NCI-H1930 (cell line): ENCODE results near the gene PHF12.
"Not testable (repeated sequence)": the region's sequence is repeated elsewhere in the genome, so short reads cannot be mapped to it uniquely, and the experiment has no call there.

Experiments
- DNase-seq, 2 experiments: peaks; one replicate each; lab custom pipeline; 2025; lab: John Stamatoyannopoulos, UW

The PHF12 gene

DNA sequence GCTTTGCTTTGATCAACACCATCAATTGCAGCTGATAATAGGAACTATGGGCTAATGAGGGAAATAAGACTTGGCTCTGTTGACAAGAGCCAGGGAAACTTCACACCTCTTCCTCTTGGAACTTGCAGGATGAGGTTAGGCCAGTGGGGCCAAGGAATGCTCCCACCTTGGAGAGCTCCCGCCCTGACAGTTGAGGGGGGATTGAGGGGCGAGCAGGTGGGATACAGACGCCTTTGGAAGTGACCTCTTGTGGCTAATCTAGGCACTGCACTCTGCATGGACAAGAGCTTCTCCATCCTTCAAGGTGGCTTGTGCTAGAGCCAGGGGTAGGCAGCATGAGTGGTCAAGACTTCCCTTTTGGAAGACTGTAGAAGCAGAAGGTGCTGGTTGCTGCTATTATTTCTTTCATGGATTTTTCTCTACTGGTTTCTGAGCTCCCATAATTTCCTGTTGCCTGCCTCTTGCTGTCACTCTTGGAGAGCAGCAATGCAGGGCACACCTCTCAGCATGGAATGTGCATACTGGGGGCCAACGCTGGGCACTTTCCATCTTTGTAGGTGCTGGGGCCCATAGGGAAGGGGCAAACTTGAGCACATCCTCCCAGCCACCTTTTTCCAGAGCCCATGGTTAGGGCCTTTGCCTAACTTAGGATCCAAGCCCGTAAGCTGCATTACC lies 2.3 kb upstream of the PHF12 start:
- peak in 1 of 2 experiments; percentile 48 for DNase-seq

DNA sequence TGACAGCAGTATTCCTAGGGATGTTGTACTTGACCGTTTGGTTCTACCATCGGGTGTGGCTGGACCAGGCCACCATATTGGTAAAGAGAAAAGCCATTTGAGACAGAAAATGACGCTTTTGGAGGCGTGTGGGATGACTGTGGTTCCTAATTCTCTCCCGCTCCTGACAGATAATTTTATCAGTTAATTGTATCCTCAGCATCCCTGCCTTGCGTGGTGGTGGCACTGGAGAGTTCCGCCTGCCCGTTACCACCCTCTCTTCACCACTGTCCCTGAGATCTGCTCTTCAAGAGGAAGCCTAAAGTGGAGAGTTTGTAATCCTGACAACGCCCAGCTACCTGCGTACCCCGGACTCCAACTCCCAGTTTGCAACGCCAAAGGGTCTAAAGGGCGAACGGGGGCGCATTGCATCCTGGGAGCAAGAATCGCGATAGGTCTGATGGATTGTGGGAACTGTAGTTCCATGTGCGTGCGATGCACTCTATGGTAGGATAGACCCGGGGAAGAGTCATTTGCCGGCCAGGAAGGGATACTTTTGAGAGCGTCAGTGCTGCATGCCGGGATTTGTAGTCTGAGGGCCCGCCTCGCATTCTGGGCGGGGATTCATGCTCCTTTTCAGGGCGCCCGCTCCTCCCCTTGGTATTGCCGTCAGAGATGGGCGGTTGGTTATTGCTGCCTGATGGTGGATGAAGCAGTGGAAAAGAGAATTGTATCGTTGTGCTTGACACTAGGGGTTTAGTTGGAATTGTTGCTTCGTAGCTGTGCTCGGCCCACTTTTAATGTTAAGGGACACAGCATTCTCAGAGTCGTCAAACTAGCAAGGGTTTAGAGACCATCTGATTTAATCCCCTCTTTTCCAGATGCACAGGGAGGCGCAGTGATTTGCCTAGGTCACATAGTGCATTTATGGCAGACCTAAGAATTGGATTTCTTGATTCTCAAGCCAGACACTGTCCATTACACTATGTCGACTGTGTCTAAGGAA lies 965 bp upstream of the PHF12 start:
- peak; percentile 99 for DNase-seq

GRCh38 chr17:28950752-28951427 lies 428 bp downstream of the PHF12 start:
- DNase-seq = no peak

- no peak for DNase-seq
Observed at GRCh38 chr17:28950017-28950751, 1.1 kb downstream of the PHF12 start.

- DNase-seq = no peak
Observed at GRCh38 chr17:28949185-28950016, 1.9 kb downstream of the PHF12 start.

GRCh38 chr17:28948873-28949184 lies 2.5 kb downstream of the PHF12 start:
- DNase-seq = no peak

DNA sequence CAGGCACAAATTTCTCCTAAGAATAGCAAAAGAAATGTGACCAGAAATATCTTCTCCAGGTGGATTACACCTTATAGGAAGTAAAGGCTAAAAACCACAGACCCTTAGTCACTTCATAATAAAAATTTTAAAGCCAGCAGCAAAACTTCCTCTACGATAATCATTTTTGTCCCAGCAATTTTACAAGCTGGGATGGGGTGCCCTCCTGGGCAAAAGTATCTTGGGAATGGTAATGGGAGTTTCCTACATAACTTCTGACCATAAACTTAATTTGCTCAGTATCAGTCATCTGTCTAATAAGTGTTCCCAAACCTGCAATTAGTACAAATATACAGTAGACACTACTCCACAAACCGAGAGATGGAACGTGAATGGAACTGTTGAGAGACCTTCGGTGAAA lies 3.0 kb downstream of the PHF12 start:
- DNase-seq = no peak

DNA sequence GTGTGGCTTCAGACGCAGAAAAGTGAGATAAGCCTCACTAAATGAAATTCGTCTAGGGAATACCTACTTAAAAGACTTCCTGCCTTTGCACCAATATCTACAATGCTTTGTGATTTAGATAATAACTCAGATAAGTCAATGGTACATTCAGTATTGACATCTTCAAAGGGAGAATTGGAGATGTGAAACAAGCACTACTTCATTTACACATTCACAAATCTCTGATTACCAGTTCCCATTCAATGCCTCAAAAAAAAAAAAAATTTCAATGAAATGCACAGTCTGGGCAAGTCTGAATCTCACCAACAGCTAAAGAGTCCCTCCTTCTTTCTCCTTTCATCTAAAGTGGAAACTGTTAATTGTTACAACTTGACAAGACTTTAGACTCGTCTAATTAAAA lies 3.7 kb downstream of the PHF12 start:
- DNase-seq = no peak

DNA sequence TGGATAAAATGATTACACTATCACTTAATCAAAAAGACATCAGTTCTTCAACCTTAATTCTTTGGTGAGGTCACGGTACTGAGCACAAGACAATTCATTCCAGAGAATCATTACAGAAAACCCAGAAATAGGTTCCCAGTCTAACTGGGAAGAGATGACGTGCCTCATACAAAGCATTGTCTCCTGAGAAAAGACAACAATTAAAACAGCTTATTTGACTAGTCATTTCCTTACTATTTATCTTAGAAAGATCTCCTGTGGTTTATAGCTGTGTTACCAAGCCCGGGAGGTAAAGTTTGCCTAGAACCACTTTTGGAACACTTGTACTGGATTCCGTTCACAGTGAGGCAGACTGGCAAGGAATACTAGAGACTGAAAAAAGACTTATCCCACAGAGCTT lies 5.1 kb downstream of the PHF12 start:
- DNase-seq = no peak

DNA sequence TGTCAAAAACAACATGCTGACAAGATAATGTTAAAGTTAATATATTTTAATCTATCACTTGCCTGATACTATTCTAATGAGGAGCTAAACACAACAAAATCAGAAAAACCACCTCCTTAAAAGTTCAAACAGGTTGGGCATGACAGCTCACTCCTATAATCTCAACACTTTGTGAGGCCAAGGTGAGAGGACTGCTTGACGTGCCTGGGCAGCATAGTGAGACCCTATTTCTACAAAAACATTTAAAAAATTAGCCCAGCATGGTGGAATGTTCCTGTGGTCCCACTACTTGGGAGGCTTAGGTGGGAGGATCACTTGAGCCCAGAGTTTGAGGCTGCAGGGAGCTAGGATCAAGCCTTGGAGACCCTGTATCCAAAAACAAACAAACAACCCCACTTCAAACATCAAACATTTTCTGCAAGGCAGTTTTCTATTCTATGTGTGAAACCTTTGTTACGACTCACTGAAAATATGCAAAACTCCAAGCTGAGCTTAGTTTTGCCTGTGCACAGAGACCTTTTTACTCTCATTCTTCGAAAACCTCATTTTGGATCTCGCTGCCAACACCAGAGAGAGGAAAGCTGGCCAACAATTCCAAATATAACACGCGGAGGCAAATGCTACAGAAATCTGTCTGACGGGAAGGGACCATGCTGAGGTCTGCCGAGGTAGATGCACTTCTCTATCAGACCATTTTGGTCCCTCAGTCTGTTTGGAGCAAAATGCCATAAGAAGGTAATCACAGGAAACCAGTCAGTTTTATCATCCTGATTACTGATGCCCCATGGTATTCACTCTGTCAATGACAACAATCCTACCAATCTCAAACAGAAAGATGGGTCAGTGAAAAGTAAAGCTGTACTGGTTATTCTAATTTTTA lies 6.2 kb downstream of the PHF12 start:
- DNase-seq = no peak

DNA sequence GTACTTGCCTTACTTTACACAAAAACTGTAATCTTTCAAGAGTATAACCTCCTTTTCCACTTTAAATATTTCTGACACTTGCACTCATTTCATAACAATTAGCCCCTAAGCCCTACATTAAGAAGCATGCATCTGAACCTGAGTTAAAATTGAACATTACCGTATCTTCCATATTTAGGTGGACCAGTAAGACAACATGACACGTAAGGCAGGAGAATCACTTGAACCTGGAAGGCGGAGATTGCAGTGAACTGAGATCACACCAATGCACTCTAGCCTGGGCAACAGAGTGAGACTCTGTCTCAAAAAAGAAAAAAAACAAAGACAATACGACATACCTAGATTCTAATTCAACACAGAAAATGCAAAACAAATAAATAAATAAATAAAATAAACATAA lies 7.0 kb downstream of the PHF12 start:
- DNase-seq = no peak

DNA sequence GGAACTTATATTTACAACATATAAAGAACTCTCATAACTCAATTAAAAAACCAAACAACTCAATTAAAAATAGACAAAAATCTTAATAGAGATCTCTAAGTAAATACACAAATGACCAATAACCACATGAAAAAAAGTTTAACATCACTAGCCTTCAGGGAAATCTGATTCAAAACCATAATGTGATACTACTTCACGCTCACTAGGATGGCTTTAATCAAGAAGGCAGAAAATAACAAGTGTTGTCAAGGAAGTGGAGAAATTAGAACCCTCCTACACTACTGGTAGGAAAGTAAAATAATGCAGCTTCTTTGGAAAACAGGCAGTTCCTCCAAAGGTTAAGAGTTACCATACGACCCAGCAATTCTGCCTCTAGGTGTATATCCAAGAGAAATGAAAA lies 8.4 kb downstream of the PHF12 start:
- DNase-seq = no peak

GRCh38 chr17:28941251-28941650 lies 10.1 kb downstream of the PHF12 start:
- no peak for DNase-seq

DNA sequence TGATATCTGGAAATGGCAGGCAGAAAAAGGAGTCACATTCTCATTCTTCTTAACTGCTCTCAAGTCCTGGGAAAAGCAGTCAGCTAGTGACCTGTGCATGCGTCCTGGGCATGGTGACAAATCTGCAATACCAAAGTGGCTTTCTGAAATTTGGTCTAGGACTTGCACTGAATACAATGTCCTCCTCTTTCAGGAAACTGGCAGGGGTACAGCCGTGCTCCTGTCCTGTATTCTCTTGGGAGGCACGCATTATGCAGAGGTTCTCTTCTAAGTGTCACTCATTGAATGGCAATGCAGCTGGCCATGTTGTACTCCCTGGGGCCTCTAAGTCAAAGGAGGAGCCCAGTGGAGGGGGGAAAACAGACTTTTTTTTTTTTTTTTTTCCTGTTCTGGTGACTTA lies 10.6 kb downstream of the PHF12 start:
- no peak for DNase-seq

DNA sequence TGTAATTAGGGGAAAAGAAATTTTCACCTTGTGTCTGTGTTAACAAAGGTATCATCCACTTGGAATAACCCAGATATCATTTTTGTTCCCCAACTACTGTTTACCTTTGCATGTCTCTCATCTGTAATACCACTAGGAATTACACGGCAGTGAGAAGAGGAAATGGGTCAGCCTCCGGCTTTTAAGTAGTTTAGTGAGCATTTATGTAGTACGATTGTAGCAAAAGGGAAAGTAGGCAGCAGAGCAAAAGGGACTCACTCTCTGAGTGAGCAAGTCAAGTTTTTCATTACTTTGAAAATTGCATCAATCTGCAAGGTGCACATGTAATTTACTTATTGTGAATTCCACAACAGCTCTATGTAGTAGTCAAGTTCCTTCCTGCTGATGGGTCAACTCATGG lies 11.2 kb downstream of the PHF12 start:
- no peak for DNase-seq

GRCh38 chr17:28938552-28938951 lies 12.8 kb downstream of the PHF12 start:
- DNase-seq = no peak

DNA sequence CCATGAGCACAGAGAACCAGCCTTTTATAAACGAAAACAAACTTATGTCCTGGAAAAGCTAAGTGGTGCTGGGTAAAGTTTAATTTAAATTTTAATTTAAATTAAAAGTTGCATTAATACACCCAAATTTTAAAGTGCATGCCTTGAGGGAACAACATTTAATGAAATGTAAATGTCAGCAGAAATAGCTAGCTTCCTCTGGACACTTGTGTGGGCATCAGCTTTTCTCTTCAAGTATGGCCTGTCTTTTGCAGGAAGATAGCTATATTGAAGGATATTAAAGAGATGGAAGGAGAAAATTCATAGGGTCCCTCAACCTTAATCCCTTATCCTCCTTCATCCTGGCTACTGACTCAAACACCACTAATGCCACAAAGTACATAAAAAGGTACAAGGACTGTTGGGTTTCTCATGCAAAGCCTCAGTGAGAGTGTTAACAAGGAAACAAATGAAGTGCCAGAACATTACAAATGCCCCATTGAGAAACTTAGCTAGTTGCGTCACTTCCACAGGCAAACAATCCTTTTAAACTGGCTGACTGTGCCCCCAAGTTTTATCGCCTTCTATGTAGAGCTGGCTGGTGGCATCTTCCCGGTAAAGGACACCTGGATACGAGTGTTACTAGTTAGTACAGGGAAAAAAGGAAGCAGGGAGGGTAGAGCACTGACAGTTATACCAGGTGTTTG lies 14.1 kb downstream of the PHF12 start:
- DNase-seq = no peak

DNA sequence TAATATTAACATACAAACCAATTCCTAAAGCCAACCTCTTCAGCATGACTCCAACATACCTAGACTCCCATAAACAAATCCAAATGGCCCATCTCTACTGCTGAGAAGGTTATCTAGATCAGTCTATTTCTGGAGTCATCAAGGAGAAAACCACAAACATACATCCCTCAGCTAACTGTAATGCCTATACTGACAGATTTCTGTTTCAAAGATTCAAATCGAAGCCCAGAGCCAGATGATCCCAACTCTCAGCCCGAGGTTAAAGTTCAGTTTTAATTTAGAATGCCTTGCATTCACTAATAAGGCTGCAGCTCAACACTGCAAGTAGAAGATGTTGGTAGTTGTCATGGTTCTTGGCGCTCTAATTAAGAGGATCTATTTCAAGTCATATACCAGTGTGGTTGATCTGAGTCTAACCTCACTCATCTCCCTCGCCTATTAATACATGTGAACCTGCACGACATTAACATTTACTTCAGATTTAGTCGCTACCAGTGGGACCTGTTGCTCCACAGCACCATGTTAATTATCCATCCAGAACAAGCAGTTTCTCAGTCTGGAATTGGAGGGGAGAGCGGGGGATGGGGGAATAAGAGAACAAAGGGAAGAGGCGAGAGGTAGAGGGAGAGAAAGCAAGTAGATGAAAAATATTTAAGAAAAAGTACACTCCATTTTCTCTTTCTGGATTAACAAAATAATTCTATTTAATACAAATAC lies 15.4 kb downstream of the PHF12 start:
- DNase-seq = no peak

DNA sequence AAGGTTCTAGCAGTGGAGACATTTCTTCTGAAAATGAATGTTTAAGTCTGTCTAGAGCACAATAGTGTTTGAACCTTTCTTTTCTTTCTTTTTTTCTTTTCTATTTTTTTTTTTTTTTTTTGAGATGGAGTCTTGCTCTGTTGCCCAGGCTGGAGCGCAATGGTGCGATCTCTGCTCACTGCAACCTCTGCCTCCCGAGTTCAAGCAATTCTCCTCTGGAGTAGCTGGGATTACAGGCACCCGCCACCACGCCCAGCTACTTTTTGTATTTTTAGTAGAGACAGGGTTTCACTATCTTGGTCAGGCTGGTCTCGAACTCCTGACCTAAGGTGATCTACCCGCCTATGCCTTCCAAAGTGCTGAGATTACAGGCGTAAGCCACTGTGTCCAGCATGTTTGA lies 16.8 kb downstream of the PHF12 start:
- not testable (repeated sequence) for DNase-seq
